ENCODE data around the gene MTMR10. TPM values are rescaled to one million over a fixed set of nuclear protein-coding genes. Genes with fewer than 3 reads are reported as not detected.

The MTMR10 gene
- total RNA-seq, 1 donor from 2014 or later: 29.2 TPM

- Histone ChIP-seq H3K27ac (no peak overlapping the region), H3K27me3 (no peaks in the 10 kb centered on the region), H3K4me3 (no peak overlapping the region), H3K9me3 (no peaks in the 10 kb centered on the region), H3K36me3 (peaks cover 7 to 69% of the 10 kb centered on the region in 2 donors), H3K4me1 (no peaks in the 10 kb centered on the region)
- TF ChIP-seq CTCF (IDR thresholded peaks at IDR 0.05): no peak
- no peak for TF ChIP-seq POLR2AphosphoS5 (IDR thresholded peaks at IDR 0.05; ENCODE audit: insufficient read depth in 1 of 2, low read depth in 1 of 2)
- TF ChIP-seq POLR2A (IDR thresholded peaks at IDR 0.05): no peak
- DNase-seq (ENCODE audit: extremely low spot score in 2 of 2): no peak
- intact Hi-C loops (cut with DNase I): no loop called here
These were observed 67.1 kb downstream of the MTMR10 start for GRCh38 chr15:30924353-30924752.

GRCh38 chr15:30923429-30923828 is 68.0 kb downstream of the MTMR10 start:
- TF ChIP-seq POLR2AphosphoS5 (IDR thresholded peaks at IDR 0.05; ENCODE audit: insufficient read depth in 1 of 2, low read depth in 1 of 2): no peak
- no peak for TF ChIP-seq POLR2A (IDR thresholded peaks at IDR 0.05)
- TF ChIP-seq CTCF (IDR thresholded peaks at IDR 0.05): no peak
- Histone ChIP-seq H3K9me3 (no peaks in the 10 kb centered on the region), H3K27me3 (no peaks in the 10 kb centered on the region), H3K4me3 (no peak overlapping the region), H3K36me3 (peaks cover 7 to 71% of the 10 kb centered on the region in 2 donors), H3K27ac (peak overlapping the region; percentile 46), H3K4me1 (no peaks in the 10 kb centered on the region)
- no peak for DNase-seq (ENCODE audit: extremely low spot score in 2 of 2)
- intact Hi-C loops (cut with DNase I): no loop called here

GRCh38 chr15:30922480-30923311 is 68.7 kb downstream of the MTMR10 start:
- no peaks in the 10 kb centered on the region for H3K9me3 ChIP-seq
- no peak overlapping the region for H3K4me3 ChIP-seq
- H3K27ac ChIP-seq: peak overlapping the region; percentile 46
- no peak for TF ChIP-seq POLR2AphosphoS5 (IDR thresholded peaks at IDR 0.05; ENCODE audit: insufficient read depth in 1 of 2, low read depth in 1 of 2)
- TF ChIP-seq POLR2A (IDR thresholded peaks at IDR 0.05): no peak
- no peak for TF ChIP-seq CTCF (IDR thresholded peaks at IDR 0.05)
- H3K27me3 ChIP-seq: no peaks in the 10 kb centered on the region
- H3K4me1 ChIP-seq: no peaks in the 10 kb centered on the region
- DNase-seq (ENCODE audit: extremely low spot score in 2 of 2): no peak
- intact Hi-C loops (cut with DNase I): no loop called here
- H3K36me3 ChIP-seq: peaks cover 7 to 67% of the 10 kb centered on the region in 2 donors

GRCh38 chr15:30921781-30922479 is 69.5 kb downstream of the MTMR10 start:
- Histone ChIP-seq H3K27me3 (no peaks in the 10 kb centered on the region), H3K4me1 (no peaks in the 10 kb centered on the region), H3K9me3 (no peaks in the 10 kb centered on the region), H3K4me3 (no peak overlapping the region), H3K27ac (no peak overlapping the region), H3K36me3 (peaks cover 7 to 61% of the 10 kb centered on the region in 2 donors)
- intact Hi-C loops (cut with DNase I): no loop called here
- no peak for DNase-seq (ENCODE audit: extremely low spot score in 2 of 2)
- no peak for TF ChIP-seq POLR2AphosphoS5 (IDR thresholded peaks at IDR 0.05; ENCODE audit: insufficient read depth in 1 of 2, low read depth in 1 of 2)
- TF ChIP-seq CTCF (IDR thresholded peaks at IDR 0.05): no peak
- no peak for TF ChIP-seq POLR2A (IDR thresholded peaks at IDR 0.05)

Data from vagina (tissue), 2 donors.